A549 (cell line): ENCODE data around the gene OR6S1.

Experiments used
- CHD2 ChIP-seq: fragments of 150-350 bp; IDR thresholded peaks from 2 replicates; pipeline ENCODE4 v1.6.1; 2014; ENCODE audit warnings: low read length; ENCODE audit not compliant: partially characterized antibody
- HDAC2 ChIP-seq: fragments of 200-600 bp; sonication (generic); IDR thresholded peaks from 2 replicates; pipeline ENCODE4 v1.6.1; 2016
- KDM1A ChIP-seq: fragments of 200-600 bp; sonication (generic); IDR thresholded peaks from 2 replicates; pipeline ENCODE4 v1.6.1; 2016; ENCODE audit warnings: low read depth, mild to moderate bottlenecking
- PHF8 ChIP-seq: fragments of 200-600 bp; sonication (generic); IDR thresholded peaks from 2 replicates; pipeline ENCODE4 v1.6.1; 2016; ENCODE audit warnings: low read depth, mild to moderate bottlenecking, antibody characterized with exemption, moderate library complexity, borderline replicate concordance
- POLR2A ChIP-seq: IDR thresholded peaks from 2 replicates; pipeline ENCODE4 v1.6.1; 2012; ENCODE audit warnings: mild to moderate bottlenecking, low read length
- POLR2AphosphoS2 ChIP-seq: conservative IDR thresholded peaks from 2 replicates; pipeline ENCODE4 v1.6.1; 2012; ENCODE audit warnings: low read length, improper control_type of control experiment, inconsistent platforms
- RARB ChIP-seq: fragments of 250-450 bp; sonication (Bioruptor Pico); IDR thresholded peaks from 2 replicates; pipeline ENCODE4 v1.8.0; 2021; ENCODE audit warnings: mild to moderate bottlenecking, moderate library complexity
- RFX5 ChIP-seq: fragments of 450-650 bp; IDR thresholded peaks from 2 replicates; pipeline ENCODE4 v1.7.1; 2014; ENCODE audit warnings: antibody characterized with exemption, mild to moderate bottlenecking, moderate library complexity
- RNF2 ChIP-seq: fragments of 200-600 bp; sonication (generic); IDR thresholded peaks from 2 replicates; pipeline ENCODE4 v1.6.1; 2016; ENCODE audit warnings: low read depth, mild to moderate bottlenecking, antibody characterized with exemption, moderate library complexity, borderline replicate concordance
- TF ChIP-seq, protein P1 (sequence below): fragments of >200 bp; sonication (Bioruptor Twin); formaldehyde crosslinking; IDR thresholded peaks from 3 replicates; pipeline ENCODE4 v1.5.1; 2016
- TF ChIP-seq, protein P2 (sequence below): fragments of 200-600 bp; sonication (generic); IDR thresholded peaks from 2 replicates; pipeline ENCODE4 v1.6.1; 2016; ENCODE audit warnings: antibody characterized with exemption, mild to moderate bottlenecking, moderate library complexity
- TF ChIP-seq, protein P3 (sequence below): IDR thresholded peaks from 2 replicates; pipeline ENCODE4 v1.6.1; 2012

DNA sequence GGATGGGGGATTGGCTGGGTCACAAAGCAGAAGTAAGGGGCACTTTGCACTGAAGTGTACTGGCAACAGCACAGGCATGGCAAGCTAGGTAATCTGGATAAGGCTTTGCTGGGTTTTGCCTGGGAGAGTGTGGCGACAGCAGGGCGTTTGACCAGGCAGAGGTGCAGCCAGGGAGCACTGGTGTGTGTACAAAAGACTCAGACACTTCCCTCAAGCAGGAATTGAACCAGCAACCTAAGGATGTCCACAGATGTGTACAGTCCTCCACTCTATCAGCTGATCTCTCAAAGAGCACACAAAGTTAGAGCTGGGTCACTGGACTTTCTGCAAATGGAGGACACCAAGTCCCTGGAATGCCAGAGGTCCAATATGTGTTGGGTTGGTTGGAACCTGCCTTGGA is 27.5 kb upstream of the OR6S1 start:
- TF ChIP-seq, protein P1, sequence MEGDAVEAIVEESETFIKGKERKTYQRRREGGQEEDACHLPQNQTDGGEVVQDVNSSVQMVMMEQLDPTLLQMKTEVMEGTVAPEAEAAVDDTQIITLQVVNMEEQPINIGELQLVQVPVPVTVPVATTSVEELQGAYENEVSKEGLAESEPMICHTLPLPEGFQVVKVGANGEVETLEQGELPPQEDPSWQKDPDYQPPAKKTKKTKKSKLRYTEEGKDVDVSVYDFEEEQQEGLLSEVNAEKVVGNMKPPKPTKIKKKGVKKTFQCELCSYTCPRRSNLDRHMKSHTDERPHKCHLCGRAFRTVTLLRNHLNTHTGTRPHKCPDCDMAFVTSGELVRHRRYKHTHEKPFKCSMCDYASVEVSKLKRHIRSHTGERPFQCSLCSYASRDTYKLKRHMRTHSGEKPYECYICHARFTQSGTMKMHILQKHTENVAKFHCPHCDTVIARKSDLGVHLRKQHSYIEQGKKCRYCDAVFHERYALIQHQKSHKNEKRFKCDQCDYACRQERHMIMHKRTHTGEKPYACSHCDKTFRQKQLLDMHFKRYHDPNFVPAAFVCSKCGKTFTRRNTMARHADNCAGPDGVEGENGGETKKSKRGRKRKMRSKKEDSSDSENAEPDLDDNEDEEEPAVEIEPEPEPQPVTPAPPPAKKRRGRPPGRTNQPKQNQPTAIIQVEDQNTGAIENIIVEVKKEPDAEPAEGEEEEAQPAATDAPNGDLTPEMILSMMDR: no peak
- no peak for TF ChIP-seq PHF8
- TF ChIP-seq POLR2A: no peak
- no peak for TF ChIP-seq CHD2
- TF ChIP-seq KDM1A: no peak
- TF ChIP-seq, protein P2, sequence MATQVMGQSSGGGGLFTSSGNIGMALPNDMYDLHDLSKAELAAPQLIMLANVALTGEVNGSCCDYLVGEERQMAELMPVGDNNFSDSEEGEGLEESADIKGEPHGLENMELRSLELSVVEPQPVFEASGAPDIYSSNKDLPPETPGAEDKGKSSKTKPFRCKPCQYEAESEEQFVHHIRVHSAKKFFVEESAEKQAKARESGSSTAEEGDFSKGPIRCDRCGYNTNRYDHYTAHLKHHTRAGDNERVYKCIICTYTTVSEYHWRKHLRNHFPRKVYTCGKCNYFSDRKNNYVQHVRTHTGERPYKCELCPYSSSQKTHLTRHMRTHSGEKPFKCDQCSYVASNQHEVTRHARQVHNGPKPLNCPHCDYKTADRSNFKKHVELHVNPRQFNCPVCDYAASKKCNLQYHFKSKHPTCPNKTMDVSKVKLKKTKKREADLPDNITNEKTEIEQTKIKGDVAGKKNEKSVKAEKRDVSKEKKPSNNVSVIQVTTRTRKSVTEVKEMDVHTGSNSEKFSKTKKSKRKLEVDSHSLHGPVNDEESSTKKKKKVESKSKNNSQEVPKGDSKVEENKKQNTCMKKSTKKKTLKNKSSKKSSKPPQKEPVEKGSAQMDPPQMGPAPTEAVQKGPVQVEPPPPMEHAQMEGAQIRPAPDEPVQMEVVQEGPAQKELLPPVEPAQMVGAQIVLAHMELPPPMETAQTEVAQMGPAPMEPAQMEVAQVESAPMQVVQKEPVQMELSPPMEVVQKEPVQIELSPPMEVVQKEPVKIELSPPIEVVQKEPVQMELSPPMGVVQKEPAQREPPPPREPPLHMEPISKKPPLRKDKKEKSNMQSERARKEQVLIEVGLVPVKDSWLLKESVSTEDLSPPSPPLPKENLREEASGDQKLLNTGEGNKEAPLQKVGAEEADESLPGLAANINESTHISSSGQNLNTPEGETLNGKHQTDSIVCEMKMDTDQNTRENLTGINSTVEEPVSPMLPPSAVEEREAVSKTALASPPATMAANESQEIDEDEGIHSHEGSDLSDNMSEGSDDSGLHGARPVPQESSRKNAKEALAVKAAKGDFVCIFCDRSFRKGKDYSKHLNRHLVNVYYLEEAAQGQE: no peak
- TF ChIP-seq RARB (CRISPR knock-in tag): no peak
- no peak for TF ChIP-seq RNF2
- TF ChIP-seq RFX5: no peak
- TF ChIP-seq, protein P3, sequence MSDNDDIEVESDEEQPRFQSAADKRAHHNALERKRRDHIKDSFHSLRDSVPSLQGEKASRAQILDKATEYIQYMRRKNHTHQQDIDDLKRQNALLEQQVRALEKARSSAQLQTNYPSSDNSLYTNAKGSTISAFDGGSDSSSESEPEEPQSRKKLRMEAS: no peak
- TF ChIP-seq POLR2AphosphoS2: no peak
- TF ChIP-seq HDAC2: no peak
